Retinal pigment epithelial cell (primary cell): Measurements from ENCODE around the gene DAG1.

Experiments
- DNase-seq: peaks from one replicate; pipeline ENCODE4 v3.0.0-alpha.2; 2010; ENCODE audit warnings: low read depth
- H3K4me3 ChIP-seq: 2 replicates; pipeline ENCODE4 v1.5.1; 2011; ENCODE audit warnings: mild to moderate bottlenecking, low read length, control low read depth, moderate library complexity
- CTCF ChIP-seq: conservative IDR thresholded peaks from 2 replicates; pipeline ENCODE4 v1.5.1; 2011; ENCODE audit warnings: low read depth, low read length, control low read depth, inconsistent platforms

DAG1 gene

GRCh38 chr3:49534581-49535441, 64.7 kb downstream of the DAG1 start:
- no peak for TF ChIP-seq CTCF
- no peak for DNase-seq
- H3K4me3 ChIP-seq: no peak overlapping the region

DNA sequence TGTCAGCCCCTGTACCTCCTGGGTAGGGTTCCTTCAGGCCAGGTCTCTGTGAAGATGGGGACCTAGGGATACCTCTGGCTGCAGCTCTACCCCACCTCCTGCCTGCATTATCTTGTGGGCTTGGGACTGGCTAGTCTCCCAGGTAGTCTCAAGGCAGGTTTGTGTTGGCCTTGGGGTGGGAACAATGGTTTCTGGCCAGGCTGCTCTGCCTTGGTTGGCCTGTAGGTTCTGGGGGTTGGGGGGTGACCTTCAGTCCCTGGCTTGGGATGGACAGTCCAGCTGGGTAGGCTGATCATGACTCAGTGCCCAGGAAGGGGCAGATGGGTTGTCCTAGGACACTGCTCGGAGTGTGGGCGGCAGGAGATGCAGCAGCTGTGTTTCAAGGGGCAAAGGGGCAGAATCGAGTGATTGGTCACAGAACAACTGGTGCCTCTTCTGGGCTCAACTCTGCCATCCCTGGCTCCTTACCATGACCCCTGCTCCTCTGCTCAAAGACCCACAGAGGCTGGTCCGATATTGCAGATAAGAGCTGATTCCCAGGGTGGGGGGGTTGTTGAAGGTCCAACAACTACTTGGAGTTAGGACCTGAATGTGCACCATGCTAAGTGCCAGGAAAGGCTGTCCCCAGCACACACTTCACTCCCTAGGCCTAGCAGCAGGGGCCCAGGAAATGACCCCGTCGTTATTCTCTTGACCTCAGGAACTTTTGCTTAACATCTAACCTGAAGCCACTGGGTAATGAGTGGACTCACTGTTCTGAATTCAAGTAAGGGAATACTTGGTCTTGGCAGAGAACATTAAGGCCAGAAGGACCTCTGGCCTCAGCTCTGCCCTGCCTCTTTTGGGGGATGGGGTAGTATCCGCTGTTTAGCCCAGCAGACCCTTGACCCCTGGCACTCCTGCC, 66.2 kb downstream of the DAG1 start:
- H3K4me3 ChIP-seq: no peak overlapping the region
- no peak for TF ChIP-seq CTCF
- no peak for DNase-seq

DNA sequence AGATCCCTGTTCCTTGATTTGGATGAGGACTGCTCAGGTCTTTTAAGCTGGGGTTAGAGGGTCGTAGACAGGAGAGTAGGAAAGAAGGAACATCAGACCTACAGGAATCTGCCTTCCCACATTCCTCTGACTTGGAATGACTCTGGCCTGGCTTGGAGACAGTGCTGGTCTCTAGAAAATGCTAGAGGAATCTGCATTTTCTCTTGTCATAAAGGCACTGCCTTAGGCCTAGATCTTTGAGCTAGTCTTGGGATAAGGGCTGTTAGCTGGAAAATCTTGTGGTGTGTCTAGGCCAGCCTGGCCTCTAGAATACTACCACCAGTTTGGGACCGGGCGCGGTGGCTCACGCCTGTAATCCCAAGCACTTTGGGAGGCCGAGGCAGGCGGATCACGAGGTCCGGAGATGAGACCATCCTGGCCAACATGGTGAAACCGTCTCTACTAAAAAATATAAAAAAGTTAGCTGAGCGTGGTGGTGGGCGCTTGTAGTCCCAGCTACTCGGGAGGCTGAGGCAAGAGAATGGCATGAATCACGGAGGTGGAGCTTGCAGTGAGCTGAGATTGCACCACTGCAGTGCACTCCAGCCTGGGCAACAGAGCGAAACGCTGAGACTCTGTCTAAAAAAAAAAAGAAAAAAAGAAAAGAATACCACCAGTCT, 66.9 kb downstream of the DAG1 start:
- no peak for TF ChIP-seq CTCF
- H3K4me3 ChIP-seq: no peak overlapping the region
- DNase-seq: no peak

DNA sequence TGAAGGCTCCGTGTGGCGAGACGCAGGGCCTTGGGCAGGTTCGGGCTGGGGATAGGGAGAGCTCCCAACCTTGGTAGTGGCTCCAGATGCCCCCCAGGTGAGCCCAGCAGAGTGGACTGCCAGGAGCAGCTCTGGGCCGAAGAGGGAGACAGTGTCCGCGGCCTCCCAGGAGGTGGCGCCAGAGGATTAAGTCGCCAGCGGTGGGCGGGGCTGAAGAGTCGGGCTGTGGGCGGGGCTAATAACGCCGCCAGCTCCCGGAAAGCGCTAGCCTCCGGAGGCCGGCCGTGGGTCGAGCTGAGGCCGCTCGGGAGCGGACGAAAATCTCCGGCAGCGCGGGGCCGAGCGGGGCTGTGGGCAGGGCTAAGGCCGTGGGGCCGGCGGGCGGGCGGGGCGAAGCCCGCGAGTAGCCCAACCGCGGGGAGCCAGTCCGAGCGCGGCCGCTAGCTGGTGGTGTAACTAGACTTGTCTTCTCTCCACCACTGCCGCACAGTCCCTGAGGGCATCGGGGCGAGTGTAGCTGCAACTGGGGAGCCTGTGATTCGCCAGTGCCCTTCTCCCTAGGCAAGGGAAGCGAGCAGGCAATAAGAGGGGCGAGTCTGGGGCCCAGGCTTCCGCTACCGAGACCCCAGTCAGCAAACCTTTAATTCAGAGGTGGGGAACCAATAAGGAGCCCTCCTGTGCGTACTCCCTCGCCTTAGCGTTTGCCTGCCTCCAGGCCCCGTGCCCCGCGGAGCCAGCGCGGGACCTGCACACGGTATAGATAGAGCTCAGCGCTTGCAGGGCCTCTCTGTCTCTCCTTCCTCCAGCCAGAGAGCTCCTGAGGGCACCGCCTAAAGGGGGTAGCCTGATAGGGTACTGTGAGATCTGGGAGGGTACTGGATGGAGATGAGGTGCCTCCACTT, 69.8 kb downstream of the DAG1 start:
- peak; percentile 66 for DNase-seq

DNA sequence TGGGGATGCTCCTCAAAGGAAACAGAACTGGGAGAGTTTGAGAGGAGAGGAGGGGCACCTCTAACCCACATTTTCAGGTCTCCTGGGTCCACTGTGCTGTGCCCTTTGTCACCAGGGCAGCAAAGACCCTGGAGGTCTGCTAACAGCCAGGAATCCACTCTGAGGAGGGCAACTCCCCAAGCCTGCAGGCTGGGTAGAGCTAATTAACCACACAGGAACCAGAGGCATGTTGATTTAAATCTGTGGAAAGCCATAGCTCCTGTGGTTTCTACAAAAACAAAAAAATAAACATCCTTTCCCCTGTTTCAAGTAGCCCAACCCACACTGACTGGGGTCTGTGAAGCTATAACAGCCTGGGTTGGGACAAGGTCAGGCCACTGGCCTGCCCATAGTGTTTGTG, 82.0 kb downstream of the DAG1 start:
- no peak overlapping the region for H3K4me3 ChIP-seq
- DNase-seq: no peak
- no peak for TF ChIP-seq CTCF

More for the DNA sequence above, 69.8 kb downstream of the DAG1 start:
- H3K4me3 ChIP-seq: peak overlapping the region; percentile 58
- peak; percentile 78 for TF ChIP-seq CTCF

GRCh38 chr3:49553324-49553691, 83.2 kb downstream of the DAG1 start:
- no peak for TF ChIP-seq CTCF

More at GRCh38 chr3:49553324-49553691, 83.2 kb downstream of the DAG1 start:
- H3K4me3 ChIP-seq: peak overlapping the region; percentile 70
- no peak for DNase-seq
